Bronchial epithelial cell (primary cell): ENCODE measurements around the gene DENND1B. TPM values are rescaled to one million over a fixed set of nuclear protein-coding genes. Genes with fewer than 3 reads are reported as not detected.
"Not testable (repeated sequence)": the region's sequence is repeated elsewhere in the genome, so short reads cannot be mapped to it uniquely, and the experiment has no call there.

ENCODE experiments used
- DNase-seq: peaks from one replicate; pipeline ENCODE4 v3.0.0-alpha.2; 2010; ENCODE audit warnings: low read depth
- FAIRE-seq: peaks from 2 replicates; lab custom pipeline; 2011; peaks lifted over from hg19 to GRCh38; lab: Jason Lieb, UNC
- H3K27me3 ChIP-seq: 2 replicates; pipeline ENCODE4 v1.5.1; 2011; ENCODE audit warnings: low read length; ENCODE audit not compliant: control insufficient read depth, insufficient read depth
- H3K36me3 ChIP-seq: 2 replicates; pipeline ENCODE4 v1.5.1; 2011; ENCODE audit warnings: low read length; ENCODE audit not compliant: control insufficient read depth, insufficient read depth
- H3K4me3 ChIP-seq: 2 replicates; pipeline ENCODE4 v1.5.1; 2011; ENCODE audit warnings: mild to moderate bottlenecking, low read depth, low read length, control low read depth
- CTCF ChIP-seq: IDR thresholded peaks from 2 replicates; pipeline ENCODE4 v1.5.1; 2011; ENCODE audit warnings: mild to moderate bottlenecking, moderate library complexity, low read length, control low read depth, inconsistent platforms; ENCODE audit not compliant: insufficient read depth, severe bottlenecking
- total RNA-seq: library from RNA; depleted of rRNA; stranded (reverse); fragments of >200 nt; gene quantifications from 2 replicates; pipeline ENCODE4 v1.2.1, GENCODE V29; 2014

Gene DENND1B
- total RNA-seq, 1 donor from 2014 or later, result 15.5 TPM

- Histone ChIP-seq H3K27me3 (no peaks in the 10 kb centered on the region), H3K36me3 (no peaks in the 10 kb centered on the region), H3K4me3 (no peak overlapping the region)
- no peak for DNase-seq
- no peak for TF ChIP-seq CTCF
- no peak for FAIRE-seq
Observed at GRCh38 chr1:197725976-197726375, 49.3 kb downstream of the DENND1B start.

GRCh38 chr1:197725044-197725443 lies 50.2 kb downstream of the DENND1B start:
- no peak for FAIRE-seq
- H3K27me3 ChIP-seq, result no peaks in the 10 kb centered on the region
- no peak overlapping the region for H3K4me3 ChIP-seq
- DNase-seq, result peak; percentile 13
- TF ChIP-seq CTCF, result no peak
- no peaks in the 10 kb centered on the region for H3K36me3 ChIP-seq

DNA sequence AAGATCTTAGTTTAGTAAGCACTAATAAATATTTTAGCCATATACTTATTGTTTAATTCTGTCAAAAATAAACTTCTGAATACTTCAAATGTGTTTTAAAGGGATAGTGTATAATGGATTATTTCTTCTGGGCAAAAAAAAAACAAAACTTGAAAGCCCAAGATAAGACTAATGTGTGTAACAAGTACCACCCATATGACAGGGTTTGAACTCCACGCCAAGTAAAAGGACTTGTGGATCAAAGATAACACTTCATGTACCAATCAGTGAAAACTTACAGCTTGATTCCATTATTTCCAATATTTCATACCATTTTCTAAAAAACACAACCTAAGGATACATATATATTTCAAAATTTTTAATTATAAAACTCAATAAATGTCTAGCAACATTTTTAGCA lies 59.5 kb downstream of the DENND1B start:
- no peak for DNase-seq
- TF ChIP-seq CTCF, result no peak
- no peaks in the 10 kb centered on the region for H3K27me3 ChIP-seq
- no peaks in the 10 kb centered on the region for H3K36me3 ChIP-seq
- no peak overlapping the region for H3K4me3 ChIP-seq
- no peak for FAIRE-seq

GRCh38 chr1:197706601-197707000 lies 68.7 kb downstream of the DENND1B start:
- TF ChIP-seq CTCF, result no peak

DNA sequence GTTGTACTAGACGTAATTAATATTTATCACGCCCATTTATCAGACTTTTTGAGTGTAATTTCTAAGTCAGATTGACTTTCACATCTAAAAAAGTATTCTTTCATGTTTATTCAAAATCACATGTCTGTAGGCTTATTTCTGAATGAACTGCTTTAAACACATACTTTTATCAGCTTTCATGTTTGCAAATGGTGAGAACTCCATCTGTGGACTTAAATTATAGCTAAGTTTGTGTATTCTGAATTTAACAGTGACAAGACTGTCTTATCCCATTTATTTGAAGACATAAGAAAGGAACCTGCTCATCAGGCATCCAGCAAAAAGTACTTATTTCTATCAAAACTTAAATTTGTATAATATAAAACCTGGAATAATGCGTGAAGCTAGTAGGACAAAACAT lies 69.3 kb downstream of the DENND1B start:
- FAIRE-seq, result no peak
- H3K27me3 ChIP-seq, result no peaks in the 10 kb centered on the region
- DNase-seq, result no peak
- H3K4me3 ChIP-seq, result no peak overlapping the region
- no peak for TF ChIP-seq CTCF
- no peaks in the 10 kb centered on the region for H3K36me3 ChIP-seq

More at GRCh38 chr1:197706601-197707000, 68.7 kb downstream of the DENND1B start:
- Histone ChIP-seq H3K4me3 (no peak overlapping the region), H3K36me3 (no peaks in the 10 kb centered on the region), H3K27me3 (no peaks in the 10 kb centered on the region)
- DNase-seq (no peak), FAIRE-seq (no peak)

GRCh38 chr1:197700688-197701087 lies 74.6 kb downstream of the DENND1B start:
- H3K36me3 ChIP-seq, DNase-seq, FAIRE-seq, H3K4me3 ChIP-seq, H3K27me3 ChIP-seq: not testable (repeated sequence)
